WTC11 (cell line): ENCODE data around the gene EMSY. TPM values are rescaled to one million over a fixed set of nuclear protein-coding genes. Genes with fewer than 3 reads are reported as not detected.

Experiments used
- ATAC-seq: fragments of 200-7000 bp; cut with Tn5 transposase; 2 replicates; pipeline ENCODE4 v1.10.0; 2021; ENCODE audit warnings: mild to moderate bottlenecking, moderate library complexity
- CTCF ChIA-PET: fragments of 300-600 bp; sonication (Branson Sonifier 250); formaldehyde crosslinking; loops from one replicate; lab custom pipeline; 2021; ENCODE audit warnings: antibody characterized with exemption; lab: Charles Lee
- POLR2A ChIA-PET: fragments of 350-600 bp; sonication (Branson Sonifier 250); formaldehyde crosslinking; loops from one replicate; lab custom pipeline; 2021; ENCODE audit warnings: antibody characterized with exemption; lab: Charles Lee
- DNase-seq: peaks from one replicate; pipeline ENCODE4 v3.0.0; 2021; ENCODE audit warnings: low spot score
- H3K27ac Mint-ChIP-seq: 2 replicates; pipeline ENCODE4 v1.8.0; 2021; ENCODE audit warnings: mixed read lengths
- H3K27me3 Mint-ChIP-seq: 2 replicates; pipeline ENCODE4 v1.8.0; 2021; ENCODE audit warnings: low read depth, mild to moderate bottlenecking, moderate library complexity, mixed read lengths
- H3K36me3 Mint-ChIP-seq: 2 replicates; pipeline ENCODE4 v1.8.0; 2021; ENCODE audit warnings: mixed read lengths
- H3K4me1 Mint-ChIP-seq: 2 replicates; pipeline ENCODE4 v1.8.0; 2022; ENCODE audit warnings: mixed read lengths
- H3K4me3 Mint-ChIP-seq: 2 replicates; pipeline ENCODE4 v1.8.0; 2021; ENCODE audit warnings: mild to moderate bottlenecking, moderate library complexity, mixed read lengths
- H3K9me3 Mint-ChIP-seq: 2 replicates; pipeline ENCODE4 v1.8.0; 2021; ENCODE audit warnings: mixed read lengths
- ARID4B ChIP-seq: sonication (generic); formaldehyde crosslinking; IDR thresholded peaks from 2 replicates; pipeline ENCODE4 v1.8.0; 2023; ENCODE audit warnings: missing genetic modification reagents, mild to moderate bottlenecking, borderline replicate concordance
- CREB1 ChIP-seq: sonication (generic); formaldehyde crosslinking; IDR thresholded peaks from 2 replicates; pipeline ENCODE4 v1.8.0; 2023; ENCODE audit warnings: mild to moderate bottlenecking, missing genetic modification reagents
- CTCF ChIP-seq: fragments of 200-600 bp; IDR thresholded peaks from 2 replicates; pipeline ENCODE4 v1.8.0; 2022; ENCODE audit warnings: antibody characterized with exemption
- ETV6 ChIP-seq: sonication (generic); formaldehyde crosslinking; IDR thresholded peaks from 2 replicates; pipeline ENCODE4 v1.8.1; 2022; ENCODE audit warnings: mild to moderate bottlenecking, missing genetic modification reagents
- HMGA2 ChIP-seq: fragments of 250-450 bp; sonication (Bioruptor Pico); IDR thresholded peaks from 2 replicates; pipeline ENCODE4 v1.4.0; 2021; ENCODE audit warnings: mild to moderate bottlenecking, moderate library complexity
- NFE2L1 ChIP-seq: sonication (generic); formaldehyde crosslinking; IDR thresholded peaks from 2 replicates; pipeline ENCODE4 v1.8.1; 2023; ENCODE audit warnings: missing genetic modification reagents
- NR1H2 ChIP-seq: sonication (generic); formaldehyde crosslinking; IDR thresholded peaks from 2 replicates; pipeline ENCODE4 v1.9.0; 2021; ENCODE audit warnings: mild to moderate bottlenecking, moderate library complexity, missing genetic modification reagents
- OVOL2 ChIP-seq: fragments of 250-450 bp; sonication (Bioruptor Pico); IDR thresholded peaks from 2 replicates; pipeline ENCODE4 v1.9.0; 2021; ENCODE audit warnings: mild to moderate bottlenecking, borderline replicate concordance
- RORB ChIP-seq: fragments of 250-450 bp; sonication (Bioruptor Pico); IDR thresholded peaks from 2 replicates; pipeline ENCODE4 v1.9.0; 2021; ENCODE audit warnings: mild to moderate bottlenecking
- ZBTB21 ChIP-seq: sonication (generic); formaldehyde crosslinking; IDR thresholded peaks from 2 replicates; pipeline ENCODE4 v1.8.1; 2023; ENCODE audit warnings: mild to moderate bottlenecking, missing genetic modification reagents, borderline replicate concordance
- ZBTB43 ChIP-seq: sonication (generic); formaldehyde crosslinking; IDR thresholded peaks from 2 replicates; pipeline ENCODE4 v1.8.1; 2023; ENCODE audit warnings: mild to moderate bottlenecking, missing genetic modification reagents
- ZNF317 ChIP-seq: sonication (generic); formaldehyde crosslinking; IDR thresholded peaks from 2 replicates; pipeline ENCODE4 v1.8.1; 2023; ENCODE audit warnings: low read depth, mild to moderate bottlenecking, moderate library complexity, missing genetic modification reagents, borderline replicate concordance
- ZNF416 ChIP-seq: fragments of 250-450 bp; sonication (Bioruptor Pico); IDR thresholded peaks from 2 replicates; pipeline ENCODE4 v1.9.0; 2021; ENCODE audit warnings: mild to moderate bottlenecking, inconsistent platforms
- total RNA-seq: library from RNA; stranded (reverse); gene quantifications from 3 replicates; pipeline ENCODE4 v1.2.3, GENCODE V29; 2021
- TF ChIP-seq, protein P1 (sequence below): sonication (generic); formaldehyde crosslinking; IDR thresholded peaks from 2 replicates; pipeline ENCODE4 v1.8.1; 2023; ENCODE audit warnings: mild to moderate bottlenecking, missing genetic modification reagents, borderline replicate concordance
- TF ChIP-seq, protein P2 (sequence below): sonication (generic); formaldehyde crosslinking; IDR thresholded peaks from 2 replicates; pipeline ENCODE4 v1.8.0; 2022; ENCODE audit warnings: mild to moderate bottlenecking, missing genetic modification reagents
- TF ChIP-seq, protein P3 (sequence below): sonication (generic); formaldehyde crosslinking; IDR thresholded peaks from 2 replicates; pipeline ENCODE4 v1.8.1; 2023; ENCODE audit warnings: mild to moderate bottlenecking, missing genetic modification reagents, moderate library complexity
- TF ChIP-seq, protein P4 (sequence below): fragments of 250-450 bp; sonication (Bioruptor Pico); IDR thresholded peaks from 2 replicates; pipeline ENCODE4 v1.9.0; 2021; ENCODE audit warnings: mild to moderate bottlenecking

EMSY gene
- total RNA-seq, 1 experiment from 2014 or later = 31.1 TPM

GRCh38 chr11:76513654-76514034 is 68.8 kb downstream of the EMSY start (continued):
- TF ChIP-seq, protein P1, sequence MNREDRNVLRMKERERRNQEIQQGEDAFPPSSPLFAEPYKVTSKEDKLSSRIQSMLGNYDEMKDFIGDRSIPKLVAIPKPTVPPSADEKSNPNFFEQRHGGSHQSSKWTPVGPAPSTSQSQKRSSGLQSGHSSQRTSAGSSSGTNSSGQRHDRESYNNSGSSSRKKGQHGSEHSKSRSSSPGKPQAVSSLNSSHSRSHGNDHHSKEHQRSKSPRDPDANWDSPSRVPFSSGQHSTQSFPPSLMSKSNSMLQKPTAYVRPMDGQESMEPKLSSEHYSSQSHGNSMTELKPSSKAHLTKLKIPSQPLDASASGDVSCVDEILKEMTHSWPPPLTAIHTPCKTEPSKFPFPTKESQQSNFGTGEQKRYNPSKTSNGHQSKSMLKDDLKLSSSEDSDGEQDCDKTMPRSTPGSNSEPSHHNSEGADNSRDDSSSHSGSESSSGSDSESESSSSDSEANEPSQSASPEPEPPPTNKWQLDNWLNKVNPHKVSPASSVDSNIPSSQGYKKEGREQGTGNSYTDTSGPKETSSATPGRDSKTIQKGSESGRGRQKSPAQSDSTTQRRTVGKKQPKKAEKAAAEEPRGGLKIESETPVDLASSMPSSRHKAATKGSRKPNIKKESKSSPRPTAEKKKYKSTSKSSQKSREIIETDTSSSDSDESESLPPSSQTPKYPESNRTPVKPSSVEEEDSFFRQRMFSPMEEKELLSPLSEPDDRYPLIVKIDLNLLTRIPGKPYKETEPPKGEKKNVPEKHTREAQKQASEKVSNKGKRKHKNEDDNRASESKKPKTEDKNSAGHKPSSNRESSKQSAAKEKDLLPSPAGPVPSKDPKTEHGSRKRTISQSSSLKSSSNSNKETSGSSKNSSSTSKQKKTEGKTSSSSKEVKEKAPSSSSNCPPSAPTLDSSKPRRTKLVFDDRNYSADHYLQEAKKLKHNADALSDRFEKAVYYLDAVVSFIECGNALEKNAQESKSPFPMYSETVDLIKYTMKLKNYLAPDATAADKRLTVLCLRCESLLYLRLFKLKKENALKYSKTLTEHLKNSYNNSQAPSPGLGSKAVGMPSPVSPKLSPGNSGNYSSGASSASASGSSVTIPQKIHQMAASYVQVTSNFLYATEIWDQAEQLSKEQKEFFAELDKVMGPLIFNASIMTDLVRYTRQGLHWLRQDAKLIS (CRISPR knock-in tag) = no peak
- TF ChIP-seq ZBTB21 (CRISPR knock-in tag) (no peak), HMGA2 (CRISPR knock-in tag) (no peak), CTCF (no peak), ZBTB43 (CRISPR knock-in tag) (no peak), NR1H2 (CRISPR knock-in tag) (no peak), CREB1 (CRISPR knock-in tag) (no peak), ZNF317 (no peak), ZNF416 (CRISPR knock-in tag) (no peak), OVOL2 (CRISPR knock-in tag) (no peak)
- TF ChIP-seq, protein P2, sequence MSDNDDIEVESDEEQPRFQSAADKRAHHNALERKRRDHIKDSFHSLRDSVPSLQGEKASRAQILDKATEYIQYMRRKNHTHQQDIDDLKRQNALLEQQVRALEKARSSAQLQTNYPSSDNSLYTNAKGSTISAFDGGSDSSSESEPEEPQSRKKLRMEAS (CRISPR knock-in tag) = no peak

- Mint-ChIP-seq H3K27me3 (no peaks in the 10 kb centered on the region), H3K9me3 (no peaks in the 10 kb centered on the region), H3K4me1 (peaks cover 16% of the 10 kb centered on the region), H3K36me3 (0 out of 2 replicates have a peak, but pooled peaks cover 3% of the 10 kb centered on the region), H3K27ac (no peak overlapping the region), H3K4me3 (no peak overlapping the region)
- ChIA-PET CTCF (no interaction called here), POLR2A (interaction anchor here (0.6 kb wide), 1 partner anchor 57 kb away, joined by 5 read pairs; no protein-coding TSS in a partner anchor)
- ATAC-seq = no peak
- no peak for DNase-seq
- TF ChIP-seq RORB (CRISPR knock-in tag) = no peak
- no peak for TF ChIP-seq ETV6 (CRISPR knock-in tag)
- TF ChIP-seq, protein P3, sequence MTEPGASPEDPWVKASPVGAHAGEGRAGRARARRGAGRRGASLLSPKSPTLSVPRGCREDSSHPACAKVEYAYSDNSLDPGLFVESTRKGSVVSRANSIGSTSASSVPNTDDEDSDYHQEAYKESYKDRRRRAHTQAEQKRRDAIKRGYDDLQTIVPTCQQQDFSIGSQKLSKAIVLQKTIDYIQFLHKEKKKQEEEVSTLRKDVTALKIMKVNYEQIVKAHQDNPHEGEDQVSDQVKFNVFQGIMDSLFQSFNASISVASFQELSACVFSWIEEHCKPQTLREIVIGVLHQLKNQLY (CRISPR knock-in tag) = no peak
- TF ChIP-seq, protein P4, sequence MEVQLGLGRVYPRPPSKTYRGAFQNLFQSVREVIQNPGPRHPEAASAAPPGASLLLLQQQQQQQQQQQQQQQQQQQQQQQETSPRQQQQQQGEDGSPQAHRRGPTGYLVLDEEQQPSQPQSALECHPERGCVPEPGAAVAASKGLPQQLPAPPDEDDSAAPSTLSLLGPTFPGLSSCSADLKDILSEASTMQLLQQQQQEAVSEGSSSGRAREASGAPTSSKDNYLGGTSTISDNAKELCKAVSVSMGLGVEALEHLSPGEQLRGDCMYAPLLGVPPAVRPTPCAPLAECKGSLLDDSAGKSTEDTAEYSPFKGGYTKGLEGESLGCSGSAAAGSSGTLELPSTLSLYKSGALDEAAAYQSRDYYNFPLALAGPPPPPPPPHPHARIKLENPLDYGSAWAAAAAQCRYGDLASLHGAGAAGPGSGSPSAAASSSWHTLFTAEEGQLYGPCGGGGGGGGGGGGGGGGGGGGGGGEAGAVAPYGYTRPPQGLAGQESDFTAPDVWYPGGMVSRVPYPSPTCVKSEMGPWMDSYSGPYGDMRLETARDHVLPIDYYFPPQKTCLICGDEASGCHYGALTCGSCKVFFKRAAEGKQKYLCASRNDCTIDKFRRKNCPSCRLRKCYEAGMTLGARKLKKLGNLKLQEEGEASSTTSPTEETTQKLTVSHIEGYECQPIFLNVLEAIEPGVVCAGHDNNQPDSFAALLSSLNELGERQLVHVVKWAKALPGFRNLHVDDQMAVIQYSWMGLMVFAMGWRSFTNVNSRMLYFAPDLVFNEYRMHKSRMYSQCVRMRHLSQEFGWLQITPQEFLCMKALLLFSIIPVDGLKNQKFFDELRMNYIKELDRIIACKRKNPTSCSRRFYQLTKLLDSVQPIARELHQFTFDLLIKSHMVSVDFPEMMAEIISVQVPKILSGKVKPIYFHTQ (CRISPR knock-in tag) = no peak
- TF ChIP-seq, protein P1 (CRISPR knock-in tag) = no peak
- TF ChIP-seq NFE2L1 (CRISPR knock-in tag) = no peak
- no peak for TF ChIP-seq ZNF416 (CRISPR knock-in tag)
- no peak for TF ChIP-seq ARID4B (CRISPR knock-in tag)
Measured at GRCh38 chr11:76515494-76515893, 70.7 kb downstream of the EMSY start.
